Transverse colon (tissue), 4 donors: Measurements from ENCODE around the gene CHD6. TPM values are rescaled to one million over a fixed set of nuclear protein-coding genes. Genes with fewer than 3 reads are reported as not detected.

Source experiments
- DNase-seq: peaks from one replicate; pipeline ENCODE4 v3.0.0-alpha.2; 2019
- H3K27ac ChIP-seq, 4 donors: fragments of 200-600 bp; sonication (generic); 2 replicates each; pipeline ENCODE4 v1.5.1; 2016 to 2018; ENCODE audit warnings: inconsistent platforms in 4 of 4
- H3K27me3 ChIP-seq: fragments of 200-600 bp; sonication (generic); 2 replicates; pipeline ENCODE4 v1.5.1; 2017; ENCODE audit warnings: inconsistent platforms
- H3K36me3 ChIP-seq, 4 donors: fragments of 200-600 bp; sonication (generic); 2 replicates each; pipeline ENCODE4 v1.5.1; 2017 to 2019; ENCODE audit warnings: inconsistent platforms in 4 of 4
- H3K4me1 ChIP-seq, 4 donors: fragments of 200-600 bp; sonication (generic); 2 replicates each; pipeline ENCODE4 v1.5.1; 2017 to 2020; ENCODE audit warnings: inconsistent platforms in 4 of 4
- H3K4me3 ChIP-seq, 4 donors: fragments of 200-600 bp; sonication (generic); 1 replicate in 1 of 4; 2 replicates in 3 of 4; pipeline versions ENCODE4 v1.5.1 to v1.6.1; 2017 to 2019; ENCODE audit warnings: inconsistent platforms in 4 of 4
- H3K9me3 ChIP-seq, 2 donors: fragments of 200-600 bp; sonication (generic); 2 replicates each; pipeline ENCODE4 v1.5.1; 2017 to 2019; ENCODE audit warnings: inconsistent platforms in 2 of 2
- EP300 ChIP-seq: sonication (generic); formaldehyde crosslinking; IDR thresholded peaks from one replicate; pipeline ENCODE4 v1.6.1; 2017; ENCODE audit warnings: antibody characterized with exemption, low read depth
- POLR2A ChIP-seq: fragments of 450-650 bp; IDR thresholded peaks from one replicate; pipeline ENCODE4 v1.6.1; 2016; ENCODE audit warnings: antibody characterized with exemption, mild to moderate bottlenecking, moderate library complexity
- POLR2AphosphoS5 ChIP-seq, 3 donors: sonication (generic); formaldehyde crosslinking; IDR thresholded peaks; one replicate each; pipeline ENCODE4 v1.6.1; 2016; ENCODE audit warnings: antibody characterized with exemption in 3 of 3
- WGBS, 2 donors: methylation state at CpG; one replicate each; pipeline ENCODE4 v1.1.5; 2018; ENCODE audit warnings: low coverage in 1 of 2; 5-methylcytosine and 5-hydroxymethylcytosine counted together
- in situ Hi-C, 4 donors: fragments of 200-750 bp; cut with MboI; loops; one replicate each; pipeline versions ENCODE4 v1.15.0 to v1.15.1; 2017; ENCODE audit warnings: low sequenced_read_pairs in 3 of 4, low pct_ligation_motif_present in 1 of 4, low pct_unique_long_range_greater_than_20kb in 1 of 4
- intact Hi-C: fragments of 100-400 bp; cut with DNase I; formaldehyde crosslinking; loops from one replicate; pipeline ENCODE4 v1.15.1; 2023; ENCODE audit warnings: low total_unique reads
- total RNA-seq, 4 donors: library from RNA; depleted of rRNA; stranded (reverse); fragments of >200 nt; gene quantifications; one replicate each; pipeline ENCODE4 v1.1.0, GENCODE V29; 2016
- TF ChIP-seq, protein P1 (sequence below), 5 experiments: fragments of 200-600 bp in 3 of 5; fragments of 450-650 bp in 2 of 5; sonication (generic) in 3 of 5; IDR thresholded peaks; 1 replicate in 2 of 5; 2 replicates in 3 of 5; pipeline ENCODE4 v1.5.1; 2016 to 2017; ENCODE audit warnings: antibody characterized with exemption in 5 of 5, inconsistent platforms in 3 of 5, mild to moderate bottlenecking in 2 of 5, moderate library complexity in 1 of 5

CHD6 gene
- total RNA-seq, 4 donors from 2014 or later, result 27.3 to 42.1 (median 27.9) TPM

DNA sequence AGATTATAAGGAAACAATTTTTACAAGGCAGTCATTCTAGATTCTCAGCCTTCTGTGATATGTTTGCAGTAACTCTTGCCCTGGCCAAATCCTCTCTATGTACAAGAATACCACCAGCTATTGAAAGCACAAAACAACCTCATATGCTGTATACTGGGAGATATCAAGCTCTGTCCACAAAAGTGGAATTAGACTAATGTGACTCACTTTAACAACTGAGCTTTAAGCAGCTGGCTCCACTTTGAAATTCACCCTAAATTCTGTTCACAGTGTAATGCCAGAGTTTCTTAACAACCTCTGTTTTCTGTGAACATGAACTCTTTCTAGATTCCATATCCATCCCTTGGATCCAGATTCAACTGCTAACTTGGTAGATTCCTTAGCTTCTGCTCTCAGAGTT is 47.6 kb downstream of the CHD6 start:
- Histone ChIP-seq H3K27me3 (no peaks in the 10 kb centered on the region), H3K27ac (no peak overlapping the region), H3K4me3 (no peak overlapping the region), H3K36me3 (no peaks in the 10 kb centered on the region), H3K9me3 (no peaks in the 10 kb centered on the region), H3K4me1 (peaks cover 18 to 57% (median 27%) of the 10 kb centered on the region in 4 donors)
- intact Hi-C loops (no loop called here), in situ Hi-C loops (no loop called here)
- TF ChIP-seq POLR2A (no peak), POLR2AphosphoS5 (IDR thresholded peaks at IDR 0.05) (no peak), EP300 (no peak)
- TF ChIP-seq, protein P1, sequence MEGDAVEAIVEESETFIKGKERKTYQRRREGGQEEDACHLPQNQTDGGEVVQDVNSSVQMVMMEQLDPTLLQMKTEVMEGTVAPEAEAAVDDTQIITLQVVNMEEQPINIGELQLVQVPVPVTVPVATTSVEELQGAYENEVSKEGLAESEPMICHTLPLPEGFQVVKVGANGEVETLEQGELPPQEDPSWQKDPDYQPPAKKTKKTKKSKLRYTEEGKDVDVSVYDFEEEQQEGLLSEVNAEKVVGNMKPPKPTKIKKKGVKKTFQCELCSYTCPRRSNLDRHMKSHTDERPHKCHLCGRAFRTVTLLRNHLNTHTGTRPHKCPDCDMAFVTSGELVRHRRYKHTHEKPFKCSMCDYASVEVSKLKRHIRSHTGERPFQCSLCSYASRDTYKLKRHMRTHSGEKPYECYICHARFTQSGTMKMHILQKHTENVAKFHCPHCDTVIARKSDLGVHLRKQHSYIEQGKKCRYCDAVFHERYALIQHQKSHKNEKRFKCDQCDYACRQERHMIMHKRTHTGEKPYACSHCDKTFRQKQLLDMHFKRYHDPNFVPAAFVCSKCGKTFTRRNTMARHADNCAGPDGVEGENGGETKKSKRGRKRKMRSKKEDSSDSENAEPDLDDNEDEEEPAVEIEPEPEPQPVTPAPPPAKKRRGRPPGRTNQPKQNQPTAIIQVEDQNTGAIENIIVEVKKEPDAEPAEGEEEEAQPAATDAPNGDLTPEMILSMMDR (IDR thresholded peaks at IDR 0.05), result no peak
- no peak for DNase-seq

DNA sequence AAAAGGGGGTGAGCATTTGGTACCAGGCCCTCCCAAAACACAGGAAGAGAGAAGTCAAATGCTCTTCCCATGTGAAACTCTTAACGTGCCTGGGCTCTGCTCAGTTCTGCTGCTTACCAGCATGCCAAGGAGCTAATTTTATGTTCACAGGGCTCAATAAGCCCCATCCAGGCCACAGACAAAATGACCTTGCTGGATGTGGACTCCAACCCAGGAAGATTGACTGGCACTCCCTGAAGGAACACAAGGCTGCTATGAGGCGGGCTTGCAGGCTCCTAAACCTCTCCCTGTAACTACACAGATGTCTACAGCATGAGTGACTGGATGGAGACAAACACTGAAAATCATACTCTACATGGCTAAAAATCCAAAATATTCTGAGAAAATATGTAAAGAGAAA is 50.6 kb downstream of the CHD6 start:
- intact Hi-C loops, result no loop called here

DNA sequence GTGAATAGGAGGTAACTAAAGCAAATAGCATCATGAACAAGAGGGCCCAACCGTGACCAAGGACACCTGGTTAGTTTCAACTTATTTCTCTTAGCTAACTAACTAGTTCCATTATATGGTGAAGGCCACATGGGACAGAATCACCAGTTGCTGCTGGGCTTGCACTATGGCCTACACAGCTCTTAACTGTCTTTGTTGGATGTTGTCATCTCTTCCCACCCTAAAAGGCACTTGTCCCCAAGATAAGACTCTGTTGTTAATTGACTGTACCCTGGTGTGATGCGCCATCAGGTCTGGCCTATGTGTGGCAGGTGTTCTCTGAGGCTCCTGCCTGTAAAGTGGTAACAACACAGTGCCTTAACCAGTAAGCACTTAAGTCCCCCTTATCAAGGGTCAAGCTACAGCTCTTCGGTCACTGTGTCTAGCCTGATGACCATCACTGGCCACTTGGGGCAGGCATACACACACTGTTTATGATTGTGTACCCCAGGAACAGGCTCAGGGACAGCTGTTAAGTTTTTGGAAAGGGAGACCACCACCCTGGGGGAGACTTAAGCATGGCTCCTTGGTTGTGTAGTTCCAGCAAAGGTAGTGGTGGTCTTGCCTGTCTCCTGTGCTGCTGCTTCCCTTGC is 51.2 kb downstream of the CHD6 start:
- in situ Hi-C loops (no loop called here), intact Hi-C loops (no loop called here)
- Histone ChIP-seq H3K4me3 (no peak overlapping the region), H3K36me3 (no peaks in the 10 kb centered on the region), H3K4me1 (peaks cover 12 to 37% (median 25%) of the 10 kb centered on the region in 4 donors), H3K27ac (no peak overlapping the region), H3K27me3 (no peaks in the 10 kb centered on the region), H3K9me3 (no peaks in the 10 kb centered on the region)
- DNase-seq, result no peak
- no peak for TF ChIP-seq EP300
- TF ChIP-seq POLR2AphosphoS5 (IDR thresholded peaks at IDR 0.05), result no peak
- TF ChIP-seq POLR2A, result no peak
- TF ChIP-seq, protein P1 (IDR thresholded peaks at IDR 0.05), result no peak
- WGBS, 2 donors, result 100% methylated on average over 2 to 3 of the region's 3 CpGs

More for the DNA sequence above, 50.6 kb downstream of the CHD6 start:
- in situ Hi-C loops, result no loop called here
- TF ChIP-seq EP300 (no peak), POLR2A (no peak), POLR2AphosphoS5 (IDR thresholded peaks at IDR 0.05) (no peak)
- TF ChIP-seq, protein P1 (IDR thresholded peaks at IDR 0.05), result no peak
- H3K9me3 ChIP-seq, result no peaks in the 10 kb centered on the region
- WGBS, 2 donors, result 53 to 91% methylated on average over 2 of the region's 2 CpGs
- H3K27me3 ChIP-seq, result no peaks in the 10 kb centered on the region
- no peak for DNase-seq
- H3K27ac ChIP-seq, result no peak overlapping the region
- peaks cover 12 to 41% (median 25%) of the 10 kb centered on the region in 4 donors for H3K4me1 ChIP-seq
- H3K36me3 ChIP-seq, result no peaks in the 10 kb centered on the region
- no peak overlapping the region for H3K4me3 ChIP-seq

DNA sequence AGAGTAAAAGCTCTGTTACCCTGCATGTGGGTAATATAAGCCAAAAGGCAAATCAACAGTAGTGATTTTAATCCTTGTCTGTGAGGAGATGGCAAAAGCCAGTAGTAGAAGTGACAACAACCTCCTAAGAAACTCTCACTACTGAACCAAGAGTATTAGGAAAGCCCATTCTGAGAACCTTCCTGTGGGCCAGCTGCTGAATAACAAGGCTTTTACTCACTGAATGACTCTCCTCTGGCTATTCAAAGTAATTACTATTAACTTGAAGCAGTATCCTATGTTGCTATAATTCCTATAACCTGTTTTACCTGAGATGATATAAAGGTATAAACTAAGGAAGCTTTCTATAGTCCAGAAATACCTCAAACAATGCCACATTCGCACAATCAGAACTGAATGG is 55.1 kb downstream of the CHD6 start:
- Histone ChIP-seq H3K36me3 (no peaks in the 10 kb centered on the region), H3K27ac (no peak overlapping the region), H3K4me3 (no peak overlapping the region), H3K4me1 (peaks cover 0 to 29% (median 10%) of the 10 kb centered on the region in 4 donors), H3K27me3 (no peaks in the 10 kb centered on the region), H3K9me3 (no peaks in the 10 kb centered on the region)
- no peak for DNase-seq
- TF ChIP-seq POLR2AphosphoS5 (IDR thresholded peaks at IDR 0.05) (no peak), EP300 (no peak), POLR2A (no peak)
- TF ChIP-seq, protein P1 (IDR thresholded peaks at IDR 0.05), result no peak
- intact Hi-C loops (no loop called here), in situ Hi-C loops (no loop called here)
- WGBS, 2 donors, result 88 to 100% methylated on average over 1 of the region's 1 CpG
